HG03039 (cell line): Measurements from ENCODE around the gene NECTIN2.

ENCODE experiments used
- ATAC-seq: cut with Tn5 transposase; IDR thresholded peaks from one replicate; pipeline ENCODE4 v1.9.1; 2021; ENCODE audit warnings: mild to moderate bottlenecking, moderate library complexity; ENCODE audit not compliant: unreplicated experiment

NECTIN2 gene

GRCh38 chr19:44845612-44846454, at the start of gene NECTIN2:
Gene NECTIN2, plus strand, starts transcription at chr19:44846297. Its CDS starts 229 bp downstream, at chr19:44846526.
- no peak for ATAC-seq

- no peak for ATAC-seq
Measured at GRCh38 chr19:44796701-44797115, 49.4 kb upstream of the NECTIN2 start.

DNA sequence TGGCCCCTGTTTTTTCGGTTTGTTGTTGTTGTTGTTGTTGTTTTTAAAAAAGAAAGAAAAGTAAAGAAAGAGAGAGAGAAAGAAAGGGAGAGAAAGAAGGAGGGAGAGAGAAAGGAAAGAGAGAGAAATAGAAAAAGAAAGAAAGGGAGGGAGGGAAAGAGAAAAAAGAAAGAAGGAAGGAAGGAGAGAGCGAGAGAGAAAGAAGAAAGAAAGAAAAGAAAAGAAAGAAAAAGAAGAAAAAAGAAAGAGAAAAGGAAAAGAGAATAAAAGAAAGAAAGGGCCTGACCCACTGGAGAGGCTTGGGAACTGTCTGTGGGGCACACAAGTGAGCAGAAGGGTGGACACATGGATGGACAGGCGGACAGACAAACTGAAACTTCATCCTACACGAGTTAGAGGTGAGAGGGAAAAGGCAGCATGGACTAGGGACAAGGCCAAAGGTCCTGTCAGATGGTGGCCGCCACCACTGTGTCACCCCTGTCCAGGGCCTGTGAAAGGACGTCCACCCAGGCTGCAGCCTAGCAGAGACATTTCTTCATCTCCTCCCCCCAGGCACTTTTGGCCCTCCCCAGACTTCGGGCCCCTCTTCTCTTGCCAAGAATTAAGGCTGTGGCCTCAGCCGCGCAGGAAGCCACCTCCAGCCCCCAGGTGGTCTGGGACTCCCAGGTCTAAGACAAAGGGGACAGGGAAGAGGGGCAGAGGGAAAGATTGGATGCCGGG, 46.3 kb upstream of the NECTIN2 start:
- no peak for ATAC-seq

GRCh38 chr19:44800461-44800860, 45.6 kb upstream of the NECTIN2 start:
- no peak for ATAC-seq

DNA sequence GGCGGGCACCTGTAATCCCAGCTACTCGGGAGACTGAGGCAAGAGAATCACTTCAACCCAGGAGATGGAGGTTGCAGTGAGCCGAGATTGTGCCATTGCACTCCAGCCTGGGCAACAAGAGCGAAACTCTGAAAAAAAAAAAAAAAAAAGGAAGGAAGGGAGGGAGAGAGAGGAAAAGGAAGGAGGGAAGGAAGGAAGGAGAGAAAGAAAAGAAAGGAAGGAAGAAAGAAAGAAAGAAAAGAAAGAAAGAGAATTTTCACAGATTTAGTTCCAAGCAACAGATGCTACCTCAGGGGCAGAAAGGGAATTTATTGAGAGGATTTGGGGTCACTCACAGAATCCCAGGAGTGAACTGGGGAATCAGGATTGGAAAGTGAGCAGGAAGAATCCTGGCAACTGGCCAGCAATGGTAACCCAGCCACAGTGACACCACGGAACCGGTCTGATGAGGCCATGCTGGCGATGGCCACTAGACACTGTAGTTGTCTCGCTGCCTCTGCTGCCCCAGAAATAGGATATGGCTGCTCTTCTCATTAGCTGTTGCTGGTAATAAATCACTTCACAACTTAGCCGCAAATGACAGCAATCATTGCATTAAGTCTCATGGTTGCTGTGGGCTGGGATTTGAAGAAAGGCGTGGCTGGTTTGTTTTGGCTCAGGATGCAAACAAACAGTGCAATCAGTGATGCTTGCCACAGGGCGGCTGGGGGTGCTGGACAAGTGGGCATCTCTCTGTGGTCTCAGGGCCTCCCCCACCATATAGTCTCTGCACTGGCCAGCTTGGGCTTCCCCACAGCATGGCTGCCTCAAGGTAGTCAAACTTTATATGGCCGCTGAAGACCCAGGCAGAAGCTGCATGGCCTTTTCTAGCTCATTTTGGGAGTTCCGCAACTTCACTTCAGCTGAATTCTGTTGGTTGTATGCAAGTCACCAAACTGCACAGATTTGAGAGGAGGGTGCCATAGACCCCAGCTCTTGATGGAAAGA, 42.4 kb upstream of the NECTIN2 start:
- ATAC-seq: no peak

GRCh38 chr19:44806291-44806690, 39.8 kb upstream of the NECTIN2 start:
- no peak for ATAC-seq

GRCh38 chr19:44807162-44807561, 38.9 kb upstream of the NECTIN2 start:
- no peak for ATAC-seq

- ATAC-seq: no peak
Measured at GRCh38 chr19:44807652-44808462, 38.2 kb upstream of the NECTIN2 start.

DNA sequence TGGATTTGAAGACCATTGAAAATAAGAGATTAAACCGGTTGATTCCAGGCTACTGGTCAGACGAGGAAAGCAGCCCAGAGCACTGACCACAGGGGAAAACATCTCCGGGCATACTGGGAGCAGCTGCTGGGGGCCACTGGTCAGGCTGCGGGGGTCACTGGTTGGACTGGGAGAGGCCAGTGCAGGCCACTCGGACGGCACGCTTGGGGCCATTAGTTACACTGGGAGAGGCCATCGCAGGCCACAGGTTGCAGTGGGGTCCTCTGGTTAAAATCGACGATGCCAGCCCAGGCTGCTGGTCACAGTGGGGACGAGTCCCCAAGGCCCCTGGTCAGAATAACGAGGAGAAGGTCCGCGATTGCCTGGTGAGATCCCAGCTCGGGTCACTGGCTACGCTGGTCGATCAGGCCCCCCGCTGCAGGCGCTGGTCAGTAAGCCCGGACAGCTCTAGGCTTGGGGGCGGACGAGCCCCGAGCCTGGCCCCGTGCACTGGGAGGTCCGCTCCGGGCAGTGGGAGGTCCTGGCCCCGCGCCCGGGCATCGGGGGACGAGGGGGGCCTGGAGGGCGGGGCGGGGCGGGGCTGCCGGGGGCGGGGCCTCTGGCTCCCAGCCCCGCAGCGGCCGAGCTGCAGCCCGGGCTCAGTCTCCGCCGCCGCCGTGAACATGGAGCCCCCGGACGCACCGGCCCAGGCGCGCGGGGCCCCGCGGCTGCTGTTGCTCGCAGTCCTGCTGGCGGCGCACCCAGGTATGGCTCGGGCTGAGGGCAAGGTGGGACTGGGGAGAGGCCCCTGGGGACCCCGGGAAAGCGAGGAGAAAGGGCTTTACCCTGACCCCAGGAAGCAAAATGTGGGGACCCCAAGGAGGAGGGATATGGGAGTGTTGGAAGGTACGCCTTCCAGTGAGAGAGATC, 37.4 kb upstream of the NECTIN2 start, which contains the start of gene BCAM:
Gene BCAM (plus strand): TSS at position 641 of the 909 bp plus-strand sequence. CDS start 22 bp downstream, at position 663.
- ATAC-seq: no peak

DNA sequence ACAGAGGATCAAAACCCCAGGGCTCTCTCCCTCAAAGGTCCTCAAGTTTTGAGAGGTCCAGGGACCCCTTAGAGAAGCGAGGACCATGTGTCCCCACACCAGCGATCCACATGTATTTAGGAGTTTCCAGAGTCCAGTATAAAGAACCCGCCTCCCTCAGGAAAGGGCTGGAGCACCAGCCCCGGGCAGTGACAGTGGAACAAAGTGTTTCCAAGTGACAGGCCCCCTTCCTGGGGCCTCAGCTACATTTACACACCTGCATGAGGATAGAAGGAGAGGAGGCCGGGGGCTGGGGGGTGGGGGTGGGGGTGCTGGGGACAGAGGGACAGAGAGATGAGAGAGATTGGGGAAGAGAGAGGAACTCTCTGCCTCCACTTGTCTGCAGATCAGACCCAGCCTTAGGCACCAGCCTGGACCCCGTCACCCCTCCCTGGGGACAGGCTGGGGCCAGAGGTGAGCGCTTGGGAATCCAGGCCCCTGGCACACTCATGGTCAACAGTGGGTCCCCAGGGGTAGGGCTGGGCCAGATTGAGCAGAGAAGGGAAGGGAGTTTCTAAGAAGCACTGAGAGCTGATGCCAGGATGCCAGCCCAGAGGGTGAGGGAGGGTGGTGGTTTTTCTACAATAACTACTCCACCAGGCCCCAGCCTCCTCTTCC, 36.4 kb upstream of the NECTIN2 start:
- no peak for ATAC-seq

GRCh38 chr19:44810234-44811121, 35.6 kb upstream of the NECTIN2 start:
- ATAC-seq: no peak

DNA sequence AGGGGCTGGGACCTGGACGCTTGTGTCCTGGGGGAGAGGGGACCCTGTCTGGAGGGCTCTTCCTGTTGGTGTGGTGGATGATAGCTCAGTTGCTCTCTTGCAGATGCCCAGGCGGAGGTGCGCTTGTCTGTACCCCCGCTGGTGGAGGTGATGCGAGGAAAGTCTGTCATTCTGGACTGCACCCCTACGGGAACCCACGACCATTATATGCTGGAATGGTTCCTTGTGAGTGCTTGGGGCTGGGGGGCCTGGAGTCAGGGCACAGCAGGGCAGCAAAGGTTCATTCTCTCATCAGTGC, 35.0 kb upstream of the NECTIN2 start:
- ATAC-seq: no peak

GRCh38 chr19:44812142-44812718, 33.9 kb upstream of the NECTIN2 start:
- no peak for ATAC-seq

DNA sequence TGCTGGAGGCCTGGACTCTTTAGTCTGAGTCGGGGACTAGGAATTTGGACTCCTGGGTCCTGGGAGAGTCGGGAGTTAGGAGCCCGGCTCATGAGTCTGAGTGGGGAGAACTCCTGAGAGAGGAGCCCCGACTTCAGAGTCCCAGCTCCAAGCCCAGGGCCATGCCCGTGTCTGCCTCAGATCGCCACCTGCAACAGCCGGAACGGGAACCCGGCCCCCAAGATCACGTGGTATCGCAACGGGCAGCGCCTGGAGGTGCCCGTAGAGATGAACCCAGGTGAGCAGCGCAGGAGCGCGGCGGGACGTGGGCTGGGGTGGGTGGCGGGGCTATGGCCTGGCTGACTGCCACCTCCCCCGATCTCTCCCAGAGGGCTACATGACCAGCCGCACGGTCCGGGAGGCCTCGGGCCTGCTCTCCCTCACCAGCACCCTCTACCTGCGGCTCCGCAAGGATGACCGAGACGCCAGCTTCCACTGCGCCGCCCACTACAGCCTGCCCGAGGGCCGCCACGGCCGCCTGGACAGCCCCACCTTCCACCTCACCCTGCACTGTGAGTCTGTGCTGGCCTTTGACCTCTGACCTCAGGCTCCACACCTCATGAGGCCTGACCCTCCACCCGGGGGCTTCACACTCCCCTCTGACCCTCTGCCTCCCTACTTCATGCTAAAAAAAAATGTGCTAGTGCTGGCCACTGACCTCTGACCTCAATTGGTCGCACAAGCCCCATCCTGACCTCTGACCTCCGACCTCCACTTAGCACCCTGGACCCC, 32.8 kb upstream of the NECTIN2 start:
- ATAC-seq: no peak

- ATAC-seq: no peak
Measured at GRCh38 chr19:44813841-44814470, 32.1 kb upstream of the NECTIN2 start.

GRCh38 chr19:44814517-44814916, 31.6 kb upstream of the NECTIN2 start:
- no peak for ATAC-seq
